HG02610 (cell line): Measurements from ENCODE around the gene PRKCZ.

Source experiments
- ATAC-seq: cut with Tn5 transposase; IDR thresholded peaks from one replicate; pipeline ENCODE4 v1.9.1; 2021; ENCODE audit warnings: mild to moderate bottlenecking, moderate library complexity; ENCODE audit not compliant: unreplicated experiment

PRKCZ gene

DNA sequence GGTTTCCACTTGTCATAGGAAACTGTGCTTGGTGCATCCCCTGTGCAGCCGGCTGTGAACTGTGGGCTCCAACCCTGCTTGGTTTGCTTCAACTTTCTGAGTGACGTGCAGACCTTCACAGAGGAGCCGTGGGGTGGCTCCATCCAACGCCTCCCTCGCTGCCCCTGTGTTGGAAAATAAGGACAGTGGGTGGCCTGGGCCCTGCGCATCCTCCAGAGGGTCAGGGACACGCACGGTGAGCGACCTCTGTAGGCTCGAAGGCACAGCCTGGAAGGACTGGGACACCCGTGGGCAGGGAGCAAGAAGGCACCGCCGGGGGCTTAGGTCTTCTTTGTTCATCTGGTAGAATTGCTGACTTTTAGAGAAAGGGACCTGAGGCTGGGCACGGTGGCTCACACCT lies 150.9 kb downstream of the PRKCZ start:
- ATAC-seq: no peak

DNA sequence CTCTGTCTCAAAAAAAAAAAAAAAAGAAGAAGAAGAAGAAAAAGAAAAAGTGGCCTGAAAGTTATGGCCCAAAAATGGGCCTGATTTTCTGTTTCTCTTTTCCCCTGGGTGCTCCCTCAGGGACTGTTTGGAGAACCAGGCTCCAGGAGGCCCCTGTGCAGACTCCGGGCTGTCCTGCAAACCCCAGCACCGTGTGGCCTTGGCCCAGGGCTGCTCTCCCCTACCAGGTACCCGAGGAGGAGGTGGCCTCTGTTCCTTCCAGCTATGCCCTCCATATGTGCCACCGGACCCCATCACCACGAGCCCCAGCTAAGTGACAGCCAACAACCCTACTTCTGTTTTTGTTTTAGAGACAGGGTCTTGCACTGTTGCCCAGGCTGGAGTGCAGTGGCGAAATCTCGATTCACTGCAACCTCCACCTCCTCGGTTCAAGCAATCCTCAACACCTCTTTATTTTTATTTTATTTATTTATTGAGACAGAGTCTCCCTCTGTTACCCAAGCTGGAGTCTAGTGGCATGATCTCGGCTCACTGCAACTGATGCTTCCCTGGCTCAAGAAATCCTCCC lies 151.9 kb downstream of the PRKCZ start:
- ATAC-seq: no peak

DNA sequence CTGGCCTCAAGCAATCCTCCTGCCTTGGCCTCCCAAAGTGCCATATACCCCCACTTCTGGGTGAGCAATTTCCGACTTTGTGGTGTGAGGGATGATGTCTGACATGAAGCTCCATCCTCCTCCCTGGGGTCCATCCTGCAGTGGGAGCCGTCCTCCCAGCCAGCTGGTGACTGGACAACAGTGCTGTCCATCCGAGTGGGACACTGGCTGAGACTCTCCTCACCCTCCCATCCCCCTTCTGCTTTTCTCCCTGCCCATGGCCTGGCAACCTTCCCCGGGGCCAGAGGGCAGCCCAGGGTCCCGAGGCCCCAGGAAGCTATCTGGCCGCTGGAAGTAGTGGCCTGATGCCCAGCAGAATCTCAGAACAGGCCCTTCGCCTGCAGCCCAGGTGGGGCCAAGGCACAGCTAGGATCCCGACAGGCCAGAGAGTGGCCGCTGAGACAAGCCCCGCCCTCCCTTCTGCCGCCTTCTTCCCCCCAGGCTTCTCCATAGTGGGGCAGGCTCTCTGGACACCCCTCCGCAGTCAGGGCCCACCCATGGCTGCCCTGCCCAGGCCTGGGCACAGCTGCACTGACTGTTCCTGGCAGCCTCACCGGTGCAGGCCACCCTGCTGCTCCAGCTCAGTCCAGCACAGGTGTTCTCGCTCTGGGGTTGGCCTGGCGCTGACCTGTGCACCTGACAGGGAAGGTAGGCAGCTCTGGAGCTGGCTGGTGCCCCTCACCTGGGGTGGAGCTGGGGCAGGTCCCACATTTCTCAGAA lies 152.8 kb downstream of the PRKCZ start:
- ATAC-seq: no peak

- ATAC-seq: no peak
These were observed 153.6 kb downstream of the PRKCZ start for GRCh38 chr1:2203671-2204414.

DNA sequence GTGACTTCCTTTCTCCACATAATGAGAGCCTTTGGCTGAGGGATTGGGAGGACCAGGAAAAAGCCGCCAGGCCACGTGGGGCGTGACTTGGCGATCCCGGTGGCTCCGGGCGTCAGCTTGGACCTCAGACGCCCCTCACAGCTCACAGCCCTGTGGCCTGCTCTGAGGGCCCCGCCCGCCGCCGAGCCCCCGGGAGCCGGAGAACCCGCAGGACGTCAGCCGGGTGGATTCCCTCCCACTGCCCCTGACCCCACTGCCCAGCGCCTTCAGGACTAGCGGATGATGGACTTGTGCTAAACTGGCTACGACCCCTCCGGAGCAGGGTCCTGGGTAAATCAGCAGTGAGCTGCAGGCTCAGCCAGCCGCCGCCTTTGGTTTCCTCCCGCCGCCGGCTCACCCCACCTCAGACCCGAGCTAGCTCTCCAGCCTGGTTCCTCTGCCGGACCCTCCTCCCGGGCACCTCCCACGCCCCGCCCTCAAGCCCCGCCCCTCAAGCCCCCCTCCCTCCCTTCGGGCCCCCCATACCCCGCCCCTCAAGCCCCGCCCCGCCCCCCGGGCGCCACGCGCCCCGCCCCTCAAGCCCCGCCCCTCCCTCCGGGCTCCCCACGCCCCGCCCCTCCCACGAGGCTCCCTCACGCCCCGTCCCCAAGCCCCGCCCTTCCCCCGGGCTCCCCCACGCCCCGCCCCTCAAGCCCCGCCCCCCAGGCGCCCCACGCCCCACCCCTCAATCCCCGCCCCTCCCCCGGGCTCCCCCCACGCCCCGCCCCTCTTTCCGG lies 154.4 kb downstream of the PRKCZ start:
- ATAC-seq: no peak

GRCh38 chr1:2205191-2205952 lies 155.2 kb downstream of the PRKCZ start:
- peak; percentile 48 for ATAC-seq

DNA sequence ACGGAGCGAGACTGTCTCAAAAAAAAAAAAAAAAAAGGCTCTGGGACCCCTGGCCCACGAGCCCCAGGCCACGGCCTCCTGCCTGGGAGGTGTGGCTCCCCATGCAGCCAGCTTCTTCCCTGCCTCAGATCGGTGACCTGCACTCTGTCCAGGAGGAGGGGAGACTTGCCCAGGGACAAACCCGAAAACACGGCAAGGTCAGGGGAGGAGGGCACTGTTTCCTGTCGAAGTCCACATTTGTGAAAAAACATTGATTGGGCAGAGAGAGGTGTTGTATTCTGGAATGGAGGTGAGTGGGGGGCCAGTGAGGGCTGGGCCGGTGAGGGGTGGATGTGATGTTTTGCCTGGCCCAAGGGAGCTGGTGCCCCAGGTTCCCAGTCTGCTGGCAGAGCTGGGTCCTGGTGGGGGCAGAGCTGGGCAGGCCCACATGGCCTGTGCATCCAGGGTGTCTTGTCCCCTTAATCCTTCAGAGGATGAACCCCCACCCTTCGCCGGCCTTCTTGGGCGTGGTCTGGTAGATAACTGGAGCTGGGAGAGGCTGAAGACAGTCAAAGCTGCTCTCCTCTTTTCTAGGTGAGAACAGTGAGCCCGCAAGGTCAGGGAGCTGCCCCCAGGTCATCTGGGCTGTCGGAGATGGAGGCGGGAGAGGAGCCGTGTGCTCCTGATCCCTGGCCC lies 156.7 kb downstream of the PRKCZ start:
- no peak for ATAC-seq

- ATAC-seq: no peak
These were observed 158.4 kb downstream of the PRKCZ start for GRCh38 chr1:2208309-2209239.

- ATAC-seq: no peak
These were observed 159.3 kb downstream of the PRKCZ start for GRCh38 chr1:2209400-2210083.

DNA sequence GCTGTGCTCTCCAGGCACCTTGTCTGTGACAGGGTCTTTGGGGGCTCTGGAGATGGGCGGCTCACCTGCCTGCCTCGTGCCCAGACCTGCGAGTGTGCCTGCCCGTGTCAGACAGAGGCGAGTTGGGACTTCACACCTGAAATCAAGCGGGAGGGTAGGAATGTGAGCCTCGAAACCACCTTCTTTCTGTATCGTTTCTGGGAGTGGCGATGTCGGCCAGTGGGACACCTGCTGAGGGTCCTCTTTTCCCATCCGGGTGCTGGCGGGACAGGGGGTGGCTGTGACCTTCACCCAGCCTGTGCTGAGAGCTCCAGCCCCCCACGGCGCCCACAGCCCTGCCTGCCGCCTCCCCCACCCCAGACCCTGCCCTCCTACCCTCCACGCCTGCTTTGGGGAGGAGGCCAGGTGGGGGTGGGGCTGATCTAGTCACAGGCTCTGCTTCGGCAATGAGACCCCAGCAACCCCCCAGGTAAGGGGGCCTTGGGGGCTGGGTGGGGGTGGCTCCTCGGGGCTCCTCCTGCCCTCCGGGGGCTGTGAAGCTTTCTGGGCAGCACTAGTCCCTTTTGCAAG lies 160.0 kb downstream of the PRKCZ start:
- ATAC-seq: no peak

GRCh38 chr1:2210786-2211185 lies 160.6 kb downstream of the PRKCZ start:
- ATAC-seq: no peak

- no peak for ATAC-seq
These were observed 162.0 kb downstream of the PRKCZ start for GRCh38 chr1:2212274-2212531.

- ATAC-seq: no peak
These were observed 162.6 kb downstream of the PRKCZ start for GRCh38 chr1:2212532-2213491.

GRCh38 chr1:2213576-2214505 lies 163.6 kb downstream of the PRKCZ start:
- no peak for ATAC-seq

DNA sequence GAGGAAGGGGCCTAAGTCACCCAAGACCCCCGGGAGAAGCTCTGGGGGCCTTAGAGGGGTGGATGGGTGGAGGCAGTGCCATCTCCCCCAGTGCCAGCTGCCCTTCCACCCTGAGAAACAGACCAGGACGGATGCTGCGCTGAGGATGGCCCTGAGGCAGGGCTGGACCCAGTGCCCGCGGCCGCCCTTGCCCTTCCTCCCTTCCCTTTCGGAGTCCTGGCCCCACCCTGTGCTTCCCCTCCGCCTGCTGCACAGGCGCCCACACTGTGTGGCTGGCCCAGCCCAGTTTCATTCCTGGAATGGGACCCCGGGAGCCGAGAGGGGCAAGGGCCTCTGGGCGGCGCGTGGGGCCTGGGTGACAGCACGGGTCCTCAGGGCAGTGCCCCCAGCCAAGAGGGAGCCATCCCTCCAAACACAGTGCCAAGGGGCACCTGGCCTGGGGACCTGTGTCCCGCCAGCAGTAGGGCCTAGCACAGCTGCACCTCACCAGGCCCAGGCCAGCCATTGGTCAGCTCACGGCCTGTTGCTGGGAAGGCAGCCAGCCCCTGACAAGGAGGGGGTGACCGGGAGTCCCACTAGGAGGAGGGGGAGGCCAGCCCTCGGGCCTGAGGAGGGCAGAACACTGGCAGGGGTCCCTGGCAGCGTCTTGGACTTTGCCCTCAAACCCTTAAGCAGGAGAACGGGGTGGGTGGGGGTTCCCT lies 164.5 kb downstream of the PRKCZ start:
- no peak for ATAC-seq

- no peak for ATAC-seq
These were observed 165.1 kb downstream of the PRKCZ start for GRCh38 chr1:2215329-2215728.
